ENCODE results near the gene CORO2A.

GRCh38 chr9:98195671-98196070 lies 3.2 kb upstream of the CORO2A start:
- TF ChIP-seq CTCF (IDR thresholded peaks at IDR 0.05; ENCODE audit: low read depth, low read length) (no peak), EZH2phosphoT487 (IDR thresholded peaks at IDR 0.05; ENCODE audit: low read depth) (no peak)

Measured in OCI-LY3 (cell line).